SHP77 (cell line): ENCODE results near the gene TEKT2.
A peak's percentile ranks its signal among the peaks of the same experiment; 100 is the strongest.

Experiments
- DNase-seq, 2 experiments: peaks; one replicate each; lab custom pipeline; 2025; lab: John Stamatoyannopoulos, UW

Gene TEKT2

GRCh38 chr1:36106269-36106668 is 22.4 kb downstream of the TEKT2 start:
- no peak for DNase-seq

DNA sequence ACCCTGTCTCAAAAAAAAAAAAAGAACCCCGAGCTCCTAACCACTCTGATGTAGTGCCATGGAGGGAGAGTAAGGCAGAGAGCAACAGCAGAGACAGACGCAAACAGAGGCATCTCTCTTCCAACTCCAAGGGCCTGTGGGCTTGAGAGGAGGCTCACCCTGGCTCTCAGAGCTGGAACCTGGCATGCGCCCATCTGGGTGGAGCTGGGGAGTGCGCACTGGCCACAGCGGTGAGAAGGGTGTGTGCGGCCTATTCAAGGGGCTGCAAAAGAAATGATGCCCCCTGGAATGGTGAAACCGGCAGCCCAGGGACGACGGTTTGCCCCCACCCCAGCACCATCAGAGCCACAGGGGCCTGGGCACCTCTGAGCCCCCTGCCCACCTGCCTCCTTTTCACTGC is 23.5 kb downstream of the TEKT2 start:
- peak in 1 of 2 experiments; percentile 24 for DNase-seq

DNA sequence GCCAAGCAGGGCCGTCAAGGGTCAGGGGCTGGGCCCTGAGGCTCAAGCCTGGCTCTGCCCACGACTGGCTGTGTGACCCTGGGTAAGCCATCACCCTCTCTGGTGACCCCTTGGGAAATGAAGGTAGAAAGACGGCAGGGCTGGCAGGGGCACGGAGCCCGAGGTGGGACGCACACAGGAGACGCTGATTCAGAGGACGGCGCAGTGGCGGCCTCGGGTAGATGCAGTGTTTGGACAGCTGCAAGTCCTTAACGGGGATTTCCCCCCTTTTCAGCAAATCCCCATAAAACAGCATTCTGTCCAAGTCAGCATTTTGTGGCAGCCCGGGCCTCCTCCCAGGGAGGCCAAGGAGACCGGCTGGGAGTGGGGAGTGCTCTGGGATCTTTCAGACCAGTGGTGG is 24.4 kb downstream of the TEKT2 start:
- peak in 1 of 2 experiments; percentile 17 for DNase-seq

GRCh38 chr1:36109041-36109679 is 25.3 kb downstream of the TEKT2 start:
- no peak for DNase-seq

GRCh38 chr1:36111151-36111550 is 27.3 kb downstream of the TEKT2 start:
- DNase-seq, result no peak

GRCh38 chr1:36112823-36113222 is 28.9 kb downstream of the TEKT2 start:
- DNase-seq, result no peak

- no peak for DNase-seq
Measured at GRCh38 chr1:36114371-36114770, 30.5 kb downstream of the TEKT2 start.

DNA sequence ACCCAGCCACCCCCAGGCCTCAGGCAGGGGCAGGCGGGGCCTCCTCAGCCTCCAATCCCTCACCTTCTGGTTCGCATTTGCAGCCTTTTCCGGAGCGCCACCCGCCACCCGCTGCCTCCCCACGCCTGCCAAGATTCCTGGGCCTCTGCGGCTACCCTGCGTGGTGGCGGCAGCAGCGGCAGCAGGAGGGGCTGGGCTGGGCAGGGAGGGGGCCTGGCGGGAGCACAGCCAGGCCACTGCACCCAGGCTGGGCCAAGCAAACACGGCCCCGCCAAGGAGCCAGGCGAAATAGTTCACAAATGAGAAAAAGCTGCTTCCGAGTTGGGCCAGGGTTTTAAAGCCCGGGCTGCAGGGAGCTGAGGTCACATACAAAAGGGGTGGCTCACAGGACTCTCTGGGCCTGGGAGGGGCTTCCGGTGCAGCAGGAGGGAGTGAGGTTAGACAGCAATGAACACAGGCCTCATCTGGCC is 31.3 kb downstream of the TEKT2 start:
- DNase-seq, result peak in 1 of 2 experiments; percentile 14

DNA sequence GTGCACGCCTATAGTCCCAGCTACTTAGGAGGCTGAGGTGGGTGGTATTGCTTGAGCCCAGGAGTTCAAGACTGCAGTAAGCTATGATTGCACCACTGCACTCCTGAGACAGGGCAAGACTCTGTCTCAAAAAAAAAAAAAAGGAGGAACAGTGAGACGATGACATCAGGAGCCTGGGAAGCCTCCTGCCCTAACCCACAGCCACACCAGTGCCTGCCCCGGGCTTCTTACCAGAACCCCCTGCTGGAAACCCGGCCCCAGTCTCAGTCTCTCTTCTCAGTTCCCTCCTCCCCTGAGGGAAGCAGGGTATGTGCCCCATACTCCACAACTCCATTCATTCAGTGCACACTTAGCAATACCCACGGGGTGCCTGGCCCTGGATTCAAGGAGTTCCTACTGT is 32.0 kb downstream of the TEKT2 start:
- DNase-seq, result no peak

DNA sequence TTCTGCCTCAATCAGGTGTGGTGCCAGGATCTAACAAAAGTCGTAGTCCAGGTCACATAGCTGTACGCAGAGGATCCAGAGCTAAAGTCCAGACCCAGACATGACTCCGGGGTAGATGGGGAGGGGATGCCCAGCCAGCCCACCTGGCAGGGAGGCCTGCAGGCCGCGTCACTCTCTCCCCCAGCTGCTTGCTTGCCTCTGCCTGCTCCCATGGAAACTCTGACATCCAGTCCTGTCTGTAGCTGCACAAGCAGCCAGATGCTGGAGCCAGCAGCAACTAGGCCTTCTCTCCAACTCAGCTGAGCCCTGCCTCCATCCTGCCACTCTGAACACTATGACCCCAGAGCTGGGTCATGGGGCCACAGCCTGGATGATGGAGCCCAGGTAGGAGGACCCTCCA is 33.0 kb downstream of the TEKT2 start:
- DNase-seq, result no peak

DNA sequence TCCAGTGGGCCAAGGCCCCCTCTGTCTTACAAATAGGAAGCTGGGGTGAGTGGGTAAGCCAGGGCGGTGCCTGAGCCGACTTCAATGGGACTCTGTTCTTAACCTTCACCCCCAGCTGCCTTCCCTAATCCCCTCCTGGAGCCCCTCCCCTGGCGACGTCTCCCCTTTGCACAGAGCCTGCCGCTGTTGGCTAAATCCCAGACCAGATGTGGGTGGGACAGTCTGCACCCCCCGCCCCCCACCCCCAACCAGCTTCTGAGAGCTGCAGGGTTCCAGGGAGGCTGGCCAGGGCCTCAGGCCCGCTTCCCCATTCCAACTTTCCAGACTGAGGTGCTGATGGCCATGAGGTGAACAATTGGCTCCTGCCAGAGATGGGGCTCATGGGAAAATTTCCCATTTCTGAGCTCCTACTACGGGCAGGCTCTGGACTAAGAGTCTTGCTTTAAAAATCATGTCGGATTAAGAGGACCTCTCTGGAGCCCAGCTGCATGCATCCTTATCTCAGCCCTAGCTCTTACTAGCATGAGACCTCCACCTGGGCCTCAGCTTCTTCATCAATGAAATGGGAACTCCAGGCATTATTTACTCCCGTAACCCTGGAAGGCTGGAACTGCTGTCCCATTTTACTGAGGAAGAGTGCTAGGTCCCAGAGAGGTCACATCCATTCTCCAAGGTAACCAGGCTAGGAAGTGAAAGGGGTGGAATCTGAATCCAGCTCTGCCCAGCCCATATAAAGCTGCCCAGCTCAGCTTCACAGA is 34.7 kb downstream of the TEKT2 start:
- DNase-seq, result no peak

DNA sequence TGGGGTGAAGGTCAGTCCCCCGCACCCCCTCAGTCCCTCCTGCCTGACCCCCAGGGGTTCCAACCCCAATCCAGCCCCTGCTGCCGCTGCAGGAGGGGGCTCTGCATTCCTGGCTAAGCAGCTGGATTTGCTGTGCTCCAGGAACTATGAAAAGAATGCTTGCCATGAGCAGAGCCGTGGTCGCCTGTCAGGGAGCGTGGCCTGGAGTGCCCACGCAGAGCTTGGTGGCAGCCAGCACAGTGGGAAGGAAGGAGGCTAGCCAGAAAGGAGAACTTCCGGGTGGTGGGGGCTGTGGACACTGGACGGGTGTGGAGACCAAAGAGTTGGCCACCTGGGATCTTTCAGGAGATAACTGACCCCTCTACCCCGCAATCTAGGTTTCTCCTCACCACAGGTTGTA is 35.6 kb downstream of the TEKT2 start:
- no peak for DNase-seq

- DNase-seq, result no peak
Measured at GRCh38 chr1:36122062-36123030, 38.5 kb downstream of the TEKT2 start.

DNA sequence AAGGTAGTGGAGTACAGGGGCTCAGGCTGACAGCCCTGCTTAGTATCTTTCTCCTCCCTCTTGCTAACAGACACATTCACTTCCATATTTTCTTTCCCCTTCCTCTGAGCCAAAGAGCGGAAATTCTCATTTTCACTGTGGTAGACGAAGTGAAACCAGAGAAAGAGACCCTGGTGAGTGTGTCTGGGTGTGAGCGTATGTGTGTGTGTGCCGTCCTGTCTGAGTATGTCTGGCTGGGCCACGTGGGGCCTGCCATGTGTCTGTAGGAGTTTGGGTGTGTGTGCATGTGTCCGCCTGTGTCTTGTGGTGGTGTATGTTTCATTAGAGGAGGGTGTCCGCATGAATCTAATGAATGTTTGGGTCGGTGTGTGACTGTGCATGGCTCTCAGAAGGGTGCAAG is 39.5 kb downstream of the TEKT2 start:
- no peak for DNase-seq

- DNase-seq, result no peak
Measured at GRCh38 chr1:36124404-36125128, 40.7 kb downstream of the TEKT2 start.

GRCh38 chr1:36125129-36125991 is 41.5 kb downstream of the TEKT2 start, which contains the start of gene COL8A2:
TSS of gene COL8A2 (minus strand) at chr1:36125222. CDS start at chr1:36100242, 24,980 bp downstream.
- no peak for DNase-seq

DNA sequence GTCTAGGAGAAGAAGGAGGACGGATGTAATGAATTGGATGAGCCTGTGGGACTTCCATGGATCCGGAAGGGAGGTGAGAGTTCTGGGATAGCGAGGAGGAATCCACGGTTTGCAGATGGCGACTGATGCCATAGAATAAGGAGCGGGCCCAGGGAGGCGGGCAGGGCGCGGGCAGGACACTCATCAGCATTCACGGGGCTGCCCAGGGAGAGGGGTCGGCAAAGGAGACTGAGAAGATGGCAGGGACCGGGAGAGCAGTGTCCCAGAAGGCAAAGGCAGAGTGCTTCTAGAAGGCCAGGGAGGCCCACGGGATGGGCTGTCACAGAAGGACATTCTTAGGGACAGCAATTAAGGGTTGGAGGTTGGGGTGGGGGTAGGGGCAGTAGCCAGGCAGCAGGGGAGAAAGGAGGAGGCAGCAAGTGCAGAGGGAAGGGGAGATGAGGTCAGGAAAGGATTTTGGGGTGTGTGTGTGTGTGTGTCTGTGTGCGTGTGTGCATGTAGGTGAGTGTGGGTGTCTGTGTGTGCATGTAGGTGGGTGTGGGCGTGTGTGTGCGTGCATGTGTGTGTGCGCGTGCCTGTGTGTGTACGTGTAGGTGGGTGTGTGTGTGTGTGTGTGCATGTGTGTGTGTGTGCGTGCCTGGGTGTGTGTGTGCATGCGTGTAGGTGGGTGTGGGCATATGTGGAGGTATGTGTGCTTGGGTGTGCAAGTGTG is 42.3 kb downstream of the TEKT2 start:
- no peak for DNase-seq

DNA sequence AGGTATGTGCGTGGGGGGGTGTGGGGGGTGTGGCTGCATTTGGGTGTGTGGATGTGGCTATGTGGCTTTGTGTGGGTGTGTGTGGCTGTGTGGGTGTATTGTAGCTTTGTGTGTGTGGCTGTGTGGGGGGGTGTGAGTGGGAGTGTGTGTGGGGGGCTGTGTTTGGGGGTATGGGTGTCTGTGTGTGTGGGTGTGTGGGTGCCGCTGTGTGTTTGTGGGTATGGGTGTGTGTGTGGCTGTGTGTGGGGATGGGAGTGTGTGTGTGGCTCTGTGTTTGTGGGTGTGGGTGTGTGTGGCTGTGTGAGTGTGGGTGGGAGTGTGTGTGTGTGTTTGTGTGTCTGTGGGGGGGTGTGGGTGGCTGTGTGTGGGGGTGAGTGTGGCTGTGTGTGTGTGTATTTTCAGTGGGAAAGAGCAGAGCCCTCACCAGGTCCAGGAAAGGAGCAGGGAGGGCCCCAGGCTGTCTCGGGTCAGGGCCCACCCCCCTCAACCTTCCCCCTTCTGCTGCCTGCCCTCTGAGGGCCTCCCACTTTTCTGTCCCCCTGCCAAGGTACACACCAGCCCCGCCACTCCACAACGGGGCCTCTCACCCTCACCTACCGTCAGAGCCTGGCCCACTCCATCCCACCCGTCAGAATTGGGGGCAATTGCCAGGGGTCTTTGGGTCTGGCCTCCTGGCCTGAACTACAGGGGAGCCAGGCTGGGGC is 43.1 kb downstream of the TEKT2 start:
- DNase-seq, result no peak
